HEK293 (cell line): ENCODE data around the gene TEC.

Experiments
- CTCF ChIA-PET: fragments of 350-600 bp; formaldehyde crosslinking; extraction: SDS; loops from one replicate; lab custom pipeline; 2021; ENCODE audit warnings: antibody characterized with exemption; lab: Yijun Ruan, JAX
- POLR2A ChIA-PET: fragments of 300-600 bp; formaldehyde crosslinking; extraction: SDS; loops from one replicate; lab custom pipeline; 2020; ENCODE audit warnings: antibody characterized with exemption, inconsistent platforms; lab: Yijun Ruan, JAX
- H3K27ac ChIP-seq: fragments of 200-500 bp; sonication (Bioruptor generic); 2 replicates; pipeline ENCODE4 v1.5.1; 2014; ENCODE audit warnings: low read depth, low read length, control low read depth, inconsistent platforms; ENCODE audit errors: extremely low read depth
- H3K36me3 ChIP-seq, 2 experiments: fragments of 200-500 bp in 1 of 2; sonication (Bioruptor generic) in 1 of 2; 1 replicate in 1 of 2; 2 replicates in 1 of 2; pipeline ENCODE4 v1.5.1; 2014 to 2017; ENCODE audit warnings: inconsistent platforms in 2 of 2, low read length in 2 of 2; ENCODE audit not compliant: control insufficient read depth in 2 of 2, insufficient read depth in 1 of 2
- H3K4me1 ChIP-seq: fragments of 200-500 bp; sonication (Bioruptor generic); 2 replicates; pipeline ENCODE4 v1.5.1; 2014; ENCODE audit warnings: mild to moderate bottlenecking, low read length, inconsistent platforms; ENCODE audit not compliant: control insufficient read depth, insufficient read depth
- H3K4me3 ChIP-seq: 2 replicates; pipeline ENCODE4 v1.5.1; 2011; ENCODE audit warnings: low read depth, mild to moderate bottlenecking, control low read depth, low read length, moderate library complexity
- H3K9me3 ChIP-seq: fragments of 200-500 bp; sonication (Bioruptor generic); 2 replicates; pipeline ENCODE4 v1.5.1; 2014; ENCODE audit warnings: low read depth, low read length, inconsistent platforms; ENCODE audit not compliant: control insufficient read depth, insufficient read depth
- MEIS1 ChIP-seq: sonication (generic); formaldehyde crosslinking; IDR thresholded peaks from 2 replicates; pipeline ENCODE4 v1.8.1; 2022; ENCODE audit warnings: missing genetic modification reagents, mild to moderate bottlenecking, borderline replicate concordance
- PBX3 ChIP-seq: sonication (generic); formaldehyde crosslinking; IDR thresholded peaks from 2 replicates; pipeline ENCODE4 v1.8.1; 2022; ENCODE audit warnings: mild to moderate bottlenecking, moderate library complexity, missing genetic modification reagents
- PRDM1 ChIP-seq: fragments of 450-650 bp; formaldehyde crosslinking; IDR thresholded peaks from 2 replicates; pipeline ENCODE4; 2016; ENCODE audit warnings: missing biosample characterization, missing genetic modification characterization
- PRDM2 ChIP-seq: fragments of 450-650 bp; formaldehyde crosslinking; IDR thresholded peaks from 2 replicates; pipeline ENCODE4 v1.5.1; 2016; ENCODE audit warnings: missing biosample characterization, missing genetic modification characterization, borderline replicate concordance
- SALL2 ChIP-seq: fragments of 450-650 bp; formaldehyde crosslinking; IDR thresholded peaks from 2 replicates; pipeline ENCODE4 v1.5.0; 2017; ENCODE audit warnings: missing biosample characterization, mild to moderate bottlenecking, missing genetic modification characterization, borderline replicate concordance
- SCRT1 ChIP-seq: fragments of 450-650 bp; formaldehyde crosslinking; IDR thresholded peaks from 2 replicates; pipeline ENCODE4 v1.5.1; 2016; ENCODE audit warnings: missing biosample characterization, missing genetic modification characterization, borderline replicate concordance
- ZBTB1 ChIP-seq: fragments of 450-650 bp; formaldehyde crosslinking; IDR thresholded peaks from 2 replicates; pipeline ENCODE4 v1.5.1; 2016; ENCODE audit warnings: missing biosample characterization, missing genetic modification characterization
- ZFP37 ChIP-seq: fragments of 450-650 bp; formaldehyde crosslinking; IDR thresholded peaks from 2 replicates; pipeline ENCODE4 v1.5.1; 2016; ENCODE audit warnings: missing biosample characterization, missing genetic modification characterization
- ZIC2 ChIP-seq: fragments of 450-650 bp; formaldehyde crosslinking; IDR thresholded peaks from 2 replicates; pipeline ENCODE4 v1.5.1; 2016; ENCODE audit warnings: missing biosample characterization, missing genetic modification characterization
- ZNF544 ChIP-seq: fragments of 450-650 bp; formaldehyde crosslinking; IDR thresholded peaks from 2 replicates; pipeline ENCODE4 v1.5.0; 2017; ENCODE audit warnings: missing biosample characterization, missing genetic modification characterization
- ZNF585B ChIP-seq: fragments of 450-650 bp; formaldehyde crosslinking; IDR thresholded peaks from 2 replicates; pipeline ENCODE4 v1.5.1; 2016; ENCODE audit warnings: missing biosample characterization, missing genetic modification characterization
- ZNF677 ChIP-seq: fragments of 450-650 bp; IDR thresholded peaks from 2 replicates; pipeline ENCODE4 v1.5.0; 2018; ENCODE audit warnings: missing biosample characterization, mild to moderate bottlenecking, missing genetic modification characterization, moderate library complexity
- ZNF692 ChIP-seq: fragments of 450-650 bp; formaldehyde crosslinking; IDR thresholded peaks from 2 replicates; pipeline ENCODE4 v1.5.1; 2016; ENCODE audit warnings: missing biosample characterization, missing genetic modification characterization
- TF ChIP-seq, protein P1 (sequence below): fragments of 450-650 bp; formaldehyde crosslinking; IDR thresholded peaks from 2 replicates; pipeline ENCODE4 v1.5.1; 2016; ENCODE audit warnings: missing biosample characterization, missing genetic modification characterization
- TF ChIP-seq, protein P2 (sequence below): fragments of 450-650 bp; formaldehyde crosslinking; optimal IDR thresholded peaks from 2 replicates; pipeline ENCODE3; 2016; ENCODE audit warnings: missing biosample characterization, mild to moderate bottlenecking, missing genetic modification characterization
- TF ChIP-seq, protein P3 (sequence below): fragments of 450-650 bp; formaldehyde crosslinking; IDR thresholded peaks from 2 replicates; pipeline ENCODE4 v1.5.1; 2016; ENCODE audit warnings: missing biosample characterization, missing genetic modification characterization, borderline replicate concordance

Gene TEC

DNA sequence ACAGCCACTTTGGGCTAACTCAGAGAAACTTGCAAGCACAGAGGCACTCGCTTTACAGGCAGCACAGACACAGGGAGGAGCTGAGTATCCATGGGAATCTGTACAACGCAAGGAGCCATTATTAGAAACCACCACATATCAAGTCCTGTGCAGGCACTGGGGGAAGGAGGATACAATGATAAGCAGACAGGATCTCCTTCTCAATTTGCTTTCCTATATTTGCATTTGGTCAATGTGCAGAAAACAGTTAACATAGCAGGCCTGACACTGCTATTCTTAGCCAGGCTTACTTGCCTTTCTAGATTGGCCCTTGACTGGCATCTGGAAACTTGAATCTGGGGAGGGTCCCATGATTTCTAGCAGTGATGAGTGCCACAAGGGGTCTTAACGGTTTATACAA, 65.8 kb downstream of the TEC start:
- no peak overlapping the region for H3K4me3 ChIP-seq
- no peak overlapping the region for H3K27ac ChIP-seq
- H3K4me1 ChIP-seq: no peaks in the 10 kb centered on the region
- ChIA-PET CTCF (no interaction called here), POLR2A (no interaction called here)
- no peaks in the 10 kb centered on the region for H3K36me3 ChIP-seq
- no peaks in the 10 kb centered on the region for H3K9me3 ChIP-seq
- no peak for TF ChIP-seq SALL2 (tag by site-specific recombination)
- TF ChIP-seq, protein P1, sequence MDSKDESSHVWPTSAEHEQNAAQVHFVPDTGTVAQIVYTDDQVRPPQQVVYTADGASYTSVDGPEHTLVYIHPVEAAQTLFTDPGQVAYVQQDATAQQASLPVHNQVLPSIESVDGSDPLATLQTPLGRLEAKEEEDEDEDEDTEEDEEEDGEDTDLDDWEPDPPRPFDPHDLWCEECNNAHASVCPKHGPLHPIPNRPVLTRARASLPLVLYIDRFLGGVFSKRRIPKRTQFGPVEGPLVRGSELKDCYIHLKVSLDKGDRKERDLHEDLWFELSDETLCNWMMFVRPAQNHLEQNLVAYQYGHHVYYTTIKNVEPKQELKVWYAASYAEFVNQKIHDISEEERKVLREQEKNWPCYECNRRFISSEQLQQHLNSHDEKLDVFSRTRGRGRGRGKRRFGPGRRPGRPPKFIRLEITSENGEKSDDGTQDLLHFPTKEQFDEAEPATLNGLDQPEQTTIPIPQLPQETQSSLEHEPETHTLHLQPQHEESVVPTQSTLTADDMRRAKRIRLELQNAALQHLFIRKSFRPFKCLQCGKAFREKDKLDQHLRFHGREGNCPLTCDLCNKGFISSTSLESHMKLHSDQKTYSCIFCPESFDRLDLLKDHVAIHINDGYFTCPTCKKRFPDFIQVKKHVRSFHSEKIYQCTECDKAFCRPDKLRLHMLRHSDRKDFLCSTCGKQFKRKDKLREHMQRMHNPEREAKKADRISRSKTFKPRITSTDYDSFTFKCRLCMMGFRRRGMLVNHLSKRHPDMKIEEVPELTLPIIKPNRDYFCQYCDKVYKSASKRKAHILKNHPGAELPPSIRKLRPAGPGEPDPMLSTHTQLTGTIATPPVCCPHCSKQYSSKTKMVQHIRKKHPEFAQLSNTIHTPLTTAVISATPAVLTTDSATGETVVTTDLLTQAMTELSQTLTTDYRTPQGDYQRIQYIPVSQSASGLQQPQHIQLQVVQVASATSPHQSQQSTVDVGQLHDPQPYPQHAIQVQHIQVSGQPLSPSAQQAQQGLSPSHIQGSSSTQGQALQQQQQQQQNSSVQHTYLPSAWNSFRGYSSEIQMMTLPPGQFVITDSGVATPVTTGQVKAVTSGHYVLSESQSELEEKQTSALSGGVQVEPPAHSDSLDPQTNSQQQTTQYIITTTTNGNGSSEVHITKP: no peak
- TF ChIP-seq ZNF585B (tag by site-specific recombination): peak; percentile 13; the same call in 1 of the 2 replicates
- no peak for TF ChIP-seq PRDM2 (tag by site-specific recombination)
- TF ChIP-seq, all 188 proteins: peak for 1

DNA sequence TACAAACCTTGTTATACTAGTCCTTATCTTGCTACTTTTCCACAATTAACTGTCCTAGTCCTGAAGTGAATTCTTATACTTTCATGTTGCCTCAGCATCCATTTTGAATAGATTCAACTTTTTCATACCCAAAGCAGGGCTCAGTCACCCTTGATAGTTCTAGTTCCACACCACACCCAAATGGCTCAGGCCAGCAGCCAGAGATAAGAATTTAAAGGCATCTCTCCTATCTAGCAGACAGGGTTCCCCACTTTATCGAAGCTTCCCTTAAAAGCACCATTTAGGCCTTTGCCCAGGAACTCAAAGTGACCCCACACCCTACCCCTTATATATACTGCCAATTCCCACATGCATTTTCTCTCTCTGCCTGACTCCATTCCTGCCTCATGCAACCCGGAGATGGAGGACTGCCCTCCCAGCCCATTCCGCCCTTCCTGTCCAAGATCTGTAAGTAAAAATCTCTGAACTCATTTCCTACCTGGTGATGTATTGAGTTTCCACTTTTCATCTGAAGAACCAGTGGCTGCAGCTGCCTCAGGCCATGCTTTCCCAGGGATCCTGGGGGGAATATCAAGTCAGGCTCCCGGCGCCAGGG, 71.9 kb downstream of the TEC start:
- CTCF ChIA-PET: interaction anchor here (0.6 kb wide), 1 partner anchor 528 kb away, joined by 4 read pairs; no protein-coding TSS in a partner anchor
- TF ChIP-seq PBX3 (CRISPR knock-in tag) (no peak), ZNF692 (no peak), PRDM1 (tag by site-specific recombination) (no peak), ZFP37 (tag by site-specific recombination) (no peak), ZNF677 (no peak), MEIS1 (no peak), ZIC2 (tag by site-specific recombination) (no peak), SCRT1 (tag by site-specific recombination) (no peak), ZNF544 (tag by site-specific recombination) (no peak), ZBTB1 (no peak)
- TF ChIP-seq, protein P2, sequence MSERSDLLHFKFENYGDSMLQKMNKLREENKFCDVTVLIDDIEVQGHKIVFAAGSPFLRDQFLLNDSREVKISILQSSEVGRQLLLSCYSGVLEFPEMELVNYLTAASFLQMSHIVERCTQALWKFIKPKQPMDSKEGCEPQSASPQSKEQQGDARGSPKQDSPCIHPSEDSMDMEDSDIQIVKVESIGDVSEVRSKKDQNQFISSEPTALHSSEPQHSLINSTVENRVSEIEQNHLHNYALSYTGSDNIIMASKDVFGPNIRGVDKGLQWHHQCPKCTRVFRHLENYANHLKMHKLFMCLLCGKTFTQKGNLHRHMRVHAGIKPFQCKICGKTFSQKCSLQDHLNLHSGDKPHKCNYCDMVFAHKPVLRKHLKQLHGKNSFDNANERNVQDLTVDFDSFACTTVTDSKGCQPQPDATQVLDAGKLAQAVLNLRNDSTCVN (tag by site-specific recombination): no peak
- TF ChIP-seq, protein P3, sequence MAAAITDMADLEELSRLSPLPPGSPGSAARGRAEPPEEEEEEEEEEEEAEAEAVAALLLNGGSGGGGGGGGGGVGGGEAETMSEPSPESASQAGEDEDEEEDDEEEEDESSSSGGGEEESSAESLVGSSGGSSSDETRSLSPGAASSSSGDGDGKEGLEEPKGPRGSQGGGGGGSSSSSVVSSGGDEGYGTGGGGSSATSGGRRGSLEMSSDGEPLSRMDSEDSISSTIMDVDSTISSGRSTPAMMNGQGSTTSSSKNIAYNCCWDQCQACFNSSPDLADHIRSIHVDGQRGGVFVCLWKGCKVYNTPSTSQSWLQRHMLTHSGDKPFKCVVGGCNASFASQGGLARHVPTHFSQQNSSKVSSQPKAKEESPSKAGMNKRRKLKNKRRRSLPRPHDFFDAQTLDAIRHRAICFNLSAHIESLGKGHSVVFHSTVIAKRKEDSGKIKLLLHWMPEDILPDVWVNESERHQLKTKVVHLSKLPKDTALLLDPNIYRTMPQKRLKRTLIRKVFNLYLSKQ (tag by site-specific recombination): no peak

More for the DNA sequence above, 71.9 kb downstream of the TEC start:
- Histone ChIP-seq H3K4me1 (no peaks in the 10 kb centered on the region; the same call in 1 of the 2 replicates), H3K36me3 (no peaks in the 10 kb centered on the region), H3K9me3 (no peaks in the 10 kb centered on the region), H3K27ac (no peak overlapping the region), H3K4me3 (no peak overlapping the region)
- POLR2A ChIA-PET: no interaction called here
